Endodermal cell (in vitro differentiated cells): ENCODE measurements around the gene SUGP2. TPM values are rescaled to one million over a fixed set of nuclear protein-coding genes. Genes with fewer than 3 reads are reported as not detected.

Source experiments
- DNase-seq: peaks from one replicate; pipeline ENCODE4 v3.0.0-alpha.2; 2017
- H3K27ac ChIP-seq: 2 replicates; pipeline ENCODE4 v1.5.1; 2013; ENCODE audit warnings: mild to moderate bottlenecking, low read depth, low read length, moderate library complexity
- H3K27me3 ChIP-seq: 2 replicates; pipeline ENCODE4 v1.6.1; 2013; ENCODE audit warnings: mild to moderate bottlenecking, low read length, moderate library complexity; ENCODE audit not compliant: insufficient read depth, control insufficient read depth, poor library complexity, severe bottlenecking
- H3K36me3 ChIP-seq: 2 replicates; pipeline ENCODE4 v1.7.0; 2013; ENCODE audit warnings: mild to moderate bottlenecking, low read length, moderate library complexity; ENCODE audit not compliant: control insufficient read depth, insufficient read depth
- H3K4me1 ChIP-seq: one replicate; pipeline ENCODE4 v1.7.0; 2013; ENCODE audit warnings: low read length; ENCODE audit not compliant: control insufficient read depth, insufficient read depth
- H3K4me3 ChIP-seq: 2 replicates; pipeline ENCODE4 v1.5.1; 2013; ENCODE audit warnings: mild to moderate bottlenecking, low read length, moderate library complexity
- H3K9ac ChIP-seq: 2 replicates; pipeline ENCODE4 v1.6.1; 2013; ENCODE audit warnings: mild to moderate bottlenecking, low read length, moderate library complexity; ENCODE audit not compliant: poor library complexity, severe bottlenecking; ENCODE audit errors: extremely low read depth
- H3K9me3 ChIP-seq: 2 replicates; pipeline ENCODE4 v1.6.1; 2013; ENCODE audit warnings: mild to moderate bottlenecking, low read length, moderate library complexity; ENCODE audit not compliant: control insufficient read depth
- H3K27ac Mint-ChIP-seq: 2 replicates; pipeline ENCODE4 v1.8.0; 2020; ENCODE audit warnings: mixed read lengths
- H3K27me3 Mint-ChIP-seq: 2 replicates; pipeline ENCODE4 v1.8.0; 2021; ENCODE audit warnings: mild to moderate bottlenecking, mixed read lengths; ENCODE audit not compliant: insufficient read depth
- H3K36me3 Mint-ChIP-seq: 2 replicates; pipeline ENCODE4 v1.8.0; 2020; ENCODE audit warnings: low read depth, mixed read lengths
- H3K4me1 Mint-ChIP-seq: 2 replicates; pipeline ENCODE4 v1.8.0; 2020; ENCODE audit warnings: mixed read lengths
- H3K4me3 Mint-ChIP-seq: 2 replicates; pipeline ENCODE4 v1.8.0; 2020; ENCODE audit warnings: mild to moderate bottlenecking, moderate library complexity, mixed read lengths
- H3K9me3 Mint-ChIP-seq: 2 replicates; pipeline ENCODE4 v1.8.0; 2020; ENCODE audit warnings: mild to moderate bottlenecking, mixed read lengths
- CTCF ChIP-seq: fragments of 200-600 bp; sonication (generic); conservative IDR thresholded peaks from 2 replicates; pipeline ENCODE4 v1.5.0; 2021; ENCODE audit warnings: antibody characterized with exemption, mild to moderate bottlenecking
- WGBS, 2 experiments: methylation state at CpG; one replicate each; pipeline versions ENCODE4 v1.1.5 to v1.1.7; 2013; ENCODE audit warnings: missing lambda C conversion rate in 2 of 2, mixed read lengths in 1 of 2; ENCODE audit not compliant: insufficient coverage in 1 of 2, insufficient read length in 1 of 2; 5-methylcytosine and 5-hydroxymethylcytosine counted together
- total RNA-seq, 2 donors: library from RNA; stranded (reverse); fragmentation: NEBNext Ultra II Directional in 1 of 2; extraction: Animal tissue kit (Norgen Biotek cat#: 25700) in 1 of 2; gene quantifications; 2 replicates in 1 of 2; 3 replicates in 1 of 2; pipeline ENCODE4 v1.2.1, GENCODE V29; 2021

SUGP2 gene
- total RNA-seq, 2 donors from 2014 or later: 121 to 157 TPM

GRCh38 chr19:19042732-19043280 is 9.5 kb upstream of the SUGP2 start:
- no peak overlapping the region for H3K4me3 ChIP-seq
- no peak for TF ChIP-seq CTCF
- H3K9me3 Mint-ChIP-seq: peaks cover 18% of the 10 kb centered on the region
- 94 to 96% methylated on average over 11 to 13 of the region's 13 CpGs for WGBS, 2 experiments
- H3K36me3 Mint-ChIP-seq: peaks cover 62% of the 10 kb centered on the region
- peaks cover 9% of the 10 kb centered on the region for H3K4me1 Mint-ChIP-seq
- H3K4me1 ChIP-seq: peaks cover 12% of the 10 kb centered on the region
- H3K27me3 Mint-ChIP-seq: no peaks in the 10 kb centered on the region
- H3K27me3 ChIP-seq: no peaks in the 10 kb centered on the region
- H3K4me3 Mint-ChIP-seq: no peak overlapping the region
- H3K9me3 ChIP-seq: peaks cover 12% of the 10 kb centered on the region
- DNase-seq: no peak
- H3K27ac Mint-ChIP-seq: no peak overlapping the region
- H3K27ac ChIP-seq: no peak overlapping the region
- peaks cover 81% of the 10 kb centered on the region for H3K36me3 ChIP-seq
- H3K9ac ChIP-seq: no peak overlapping the region

GRCh38 chr19:19040417-19040816 is 7.1 kb upstream of the SUGP2 start:
- H3K27ac Mint-ChIP-seq: no peak overlapping the region
- WGBS, 2 experiments: 91 to 96% methylated on average over 5 to 7 of the region's 7 CpGs
- Histone ChIP-seq H3K36me3 (peaks cover 87% of the 10 kb centered on the region), H3K27ac (no peak overlapping the region), H3K9ac (no peak overlapping the region), H3K27me3 (no peaks in the 10 kb centered on the region), H3K4me1 (peaks cover 6% of the 10 kb centered on the region), H3K4me3 (no peak overlapping the region), H3K9me3 (peaks cover 20% of the 10 kb centered on the region)
- TF ChIP-seq CTCF: no peak
- H3K4me1 Mint-ChIP-seq: no peaks in the 10 kb centered on the region
- H3K27me3 Mint-ChIP-seq: no peaks in the 10 kb centered on the region
- no peak overlapping the region for H3K4me3 Mint-ChIP-seq
- no peak for DNase-seq
- peaks cover 33% of the 10 kb centered on the region for H3K9me3 Mint-ChIP-seq
- peaks cover 65% of the 10 kb centered on the region for H3K36me3 Mint-ChIP-seq

- Mint-ChIP-seq H3K9me3 (peaks cover 33% of the 10 kb centered on the region), H3K27me3 (no peaks in the 10 kb centered on the region), H3K4me3 (no peak overlapping the region), H3K4me1 (no peaks in the 10 kb centered on the region), H3K27ac (no peak overlapping the region), H3K36me3 (peaks cover 64% of the 10 kb centered on the region)
- no peak overlapping the region for H3K27ac ChIP-seq
- WGBS, 2 experiments: 94 to 96% methylated on average over 2 to 4 of the region's 4 CpGs
- TF ChIP-seq CTCF: no peak
- no peak overlapping the region for H3K9ac ChIP-seq
- H3K9me3 ChIP-seq: peaks cover 20% of the 10 kb centered on the region
- peaks cover 6% of the 10 kb centered on the region for H3K4me1 ChIP-seq
- H3K4me3 ChIP-seq: no peak overlapping the region
- H3K27me3 ChIP-seq: no peaks in the 10 kb centered on the region
- no peak for DNase-seq
- peaks cover 85% of the 10 kb centered on the region for H3K36me3 ChIP-seq
Observed at GRCh38 chr19:19039901-19040300, 6.6 kb upstream of the SUGP2 start.
